SU-DHL-6 (cell line): Measurements from ENCODE around the gene STX16.

Experiments used
- CTCF ChIP-seq: fragments of 200-600 bp; sonication (generic); IDR thresholded peaks from one replicate; pipeline ENCODE4 v1.5.1; 2017; ENCODE audit warnings: antibody characterized with exemption, mild to moderate bottlenecking, low read length, moderate library complexity; ENCODE audit not compliant: insufficient read depth, poor library complexity, severe bottlenecking
- EZH2phosphoT487 ChIP-seq: fragments of 200-600 bp; sonication (generic), shearing (Covaris generic); conservative IDR thresholded peaks from 2 replicates; pipeline ENCODE4 v1.6.1; 2018; ENCODE audit warnings: mild to moderate bottlenecking, antibody characterized with exemption, low read length, moderate library complexity, mixed read lengths

GRCh38 chr20:58614366-58614765 is 36.7 kb upstream of the STX16 start:
- TF ChIP-seq CTCF (no peak), EZH2phosphoT487 (no peak)
